HG03159 (cell line): ENCODE results near the gene KANSL1L.

ENCODE experiments used
- ATAC-seq: cut with Tn5 transposase; IDR thresholded peaks from one replicate; pipeline ENCODE4 v1.9.1; 2021; ENCODE audit warnings: mild to moderate bottlenecking, moderate library complexity; ENCODE audit not compliant: unreplicated experiment

The KANSL1L gene

GRCh38 chr2:210072922-210073509 lies 98.2 kb downstream of the KANSL1L start:
- ATAC-seq, result peak; percentile 83

GRCh38 chr2:210072493-210072892 lies 98.7 kb downstream of the KANSL1L start:
- ATAC-seq, result peak; percentile 13

GRCh38 chr2:210063306-210063705 lies 107.9 kb downstream of the KANSL1L start:
- ATAC-seq, result no peak

DNA sequence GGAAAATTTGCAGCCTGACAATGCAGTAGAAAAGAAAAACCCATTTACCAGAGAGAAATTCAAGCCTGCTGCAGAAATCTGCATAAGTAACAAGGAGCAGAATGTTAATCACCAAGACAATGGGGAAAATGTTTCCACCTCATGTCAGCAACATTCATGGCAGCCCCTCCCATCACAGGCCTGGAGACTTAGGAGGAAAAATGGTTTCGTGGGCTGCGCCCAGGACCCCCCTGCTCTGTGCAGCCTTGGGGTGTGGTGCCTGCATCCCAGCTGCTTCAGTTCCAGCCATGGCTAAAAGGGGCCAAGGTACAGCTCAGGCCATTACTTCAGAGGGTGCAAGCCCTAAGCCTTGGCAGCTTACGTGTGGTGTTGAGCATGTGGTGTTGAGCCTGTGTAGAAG lies 115.4 kb downstream of the KANSL1L start:
- no peak for ATAC-seq

DNA sequence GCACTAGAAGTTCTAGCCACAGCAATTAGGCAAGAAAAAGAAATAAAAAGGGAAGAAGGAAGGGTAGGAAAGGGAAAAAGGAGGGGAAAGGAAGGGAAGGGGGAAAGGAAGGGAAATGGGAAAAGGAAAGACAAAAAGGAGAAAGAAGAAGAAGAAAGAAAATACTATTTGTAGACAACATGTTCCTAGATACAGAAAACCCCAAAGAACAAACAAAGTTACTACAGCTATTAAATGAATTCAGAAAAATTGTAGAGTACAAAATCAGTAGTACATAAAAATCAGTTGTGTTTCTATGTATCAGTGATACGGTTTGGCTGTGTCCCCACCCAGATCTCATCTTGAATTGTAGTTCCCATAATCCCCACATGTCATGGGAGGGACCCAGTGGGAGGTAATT lies 116.5 kb downstream of the KANSL1L start:
- ATAC-seq, result no peak

DNA sequence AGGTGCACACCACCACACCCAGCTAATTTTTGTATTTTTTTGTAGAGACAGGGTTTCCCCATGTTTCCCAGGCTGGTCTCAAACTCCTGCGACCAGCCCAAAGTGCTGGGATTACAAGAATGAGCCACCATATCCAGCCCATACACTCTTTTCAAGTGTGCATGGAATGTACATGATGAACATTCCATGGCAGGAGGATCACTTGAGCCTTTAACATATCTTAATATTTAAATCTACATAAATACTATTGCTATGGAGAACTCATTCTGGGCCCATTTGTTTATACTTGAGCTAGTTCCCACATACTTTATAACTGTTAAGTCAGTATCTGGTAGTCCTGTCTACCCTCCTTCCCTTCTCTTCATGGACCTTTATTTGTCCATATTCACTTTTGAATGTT lies 120.3 kb downstream of the KANSL1L start:
- no peak for ATAC-seq

- no peak for ATAC-seq
Observed at GRCh38 chr2:210049831-210050230, 121.4 kb downstream of the KANSL1L start.

- ATAC-seq, result no peak
Observed at GRCh38 chr2:210046851-210047500, 124.2 kb downstream of the KANSL1L start.

GRCh38 chr2:210038078-210038477 lies 133.1 kb downstream of the KANSL1L start:
- no peak for ATAC-seq

DNA sequence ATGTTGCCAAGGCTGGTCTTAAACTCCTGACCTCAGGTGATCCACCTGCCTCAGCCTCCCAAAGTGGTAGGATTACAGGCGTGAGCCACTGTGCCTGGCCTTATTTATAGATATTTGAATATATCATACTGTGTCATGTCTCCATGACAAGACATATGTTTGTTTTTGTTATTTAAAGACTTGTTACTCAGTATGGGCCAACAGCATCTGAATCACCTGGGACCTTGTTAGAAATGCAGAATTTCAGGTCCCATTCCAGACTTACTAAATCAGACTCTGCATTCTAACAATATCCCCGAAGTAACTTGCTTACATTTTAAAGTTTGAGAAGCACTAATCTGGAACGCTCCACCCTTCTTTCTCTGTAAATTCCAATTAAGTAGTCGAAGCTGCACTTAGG lies 135.5 kb downstream of the KANSL1L start:
- ATAC-seq, result no peak

DNA sequence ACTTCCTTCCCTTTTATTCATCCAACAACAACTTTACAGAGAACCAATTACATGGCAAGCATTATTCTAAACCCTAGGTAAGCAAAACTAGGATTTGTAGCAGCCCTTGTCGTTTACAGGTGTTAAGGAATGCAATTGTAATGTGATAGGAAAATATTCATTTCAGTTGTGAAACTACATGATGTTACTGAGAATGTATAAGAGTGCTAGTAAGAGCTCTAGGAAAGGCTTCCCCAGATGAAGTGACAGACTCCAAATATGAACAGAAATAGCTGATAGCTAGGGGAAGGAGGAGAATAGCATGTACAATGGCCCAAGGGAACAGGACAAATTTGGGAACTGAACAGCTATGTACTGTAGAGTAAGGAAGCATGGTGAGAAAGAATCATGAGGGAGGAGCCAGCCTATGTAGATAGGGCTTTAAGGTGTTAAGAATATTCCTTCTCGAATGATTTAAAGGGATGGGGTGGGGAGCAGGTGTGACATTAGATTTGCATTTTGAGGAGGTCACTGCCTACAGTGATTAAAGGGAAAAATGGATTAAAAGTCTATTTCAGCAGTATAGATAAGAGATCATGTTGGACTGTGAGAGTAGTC lies 137.0 kb downstream of the KANSL1L start:
- ATAC-seq, result no peak

- ATAC-seq, result no peak
Observed at GRCh38 chr2:210028178-210028577, 143.0 kb downstream of the KANSL1L start.

DNA sequence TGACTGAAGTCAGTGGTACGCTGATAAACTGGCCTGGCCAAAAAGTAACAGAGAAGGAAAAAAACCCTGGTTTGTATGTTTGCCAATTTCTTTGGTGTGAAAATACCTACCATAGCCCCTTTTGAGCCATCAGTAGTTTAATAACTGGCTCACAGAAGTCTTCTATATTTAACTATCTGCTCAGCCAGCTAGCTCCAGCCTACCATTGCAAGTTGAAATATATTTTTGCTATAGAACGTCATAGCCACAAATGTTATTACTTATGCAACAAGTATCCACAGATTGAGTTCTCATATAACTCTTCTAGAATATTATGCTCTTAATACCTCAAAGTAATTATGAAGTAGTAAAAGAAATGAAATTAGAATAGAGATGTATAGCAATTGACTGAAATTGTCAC lies 143.6 kb downstream of the KANSL1L start:
- no peak for ATAC-seq

GRCh38 chr2:210022824-210023223 lies 148.4 kb downstream of the KANSL1L start:
- ATAC-seq, result no peak

DNA sequence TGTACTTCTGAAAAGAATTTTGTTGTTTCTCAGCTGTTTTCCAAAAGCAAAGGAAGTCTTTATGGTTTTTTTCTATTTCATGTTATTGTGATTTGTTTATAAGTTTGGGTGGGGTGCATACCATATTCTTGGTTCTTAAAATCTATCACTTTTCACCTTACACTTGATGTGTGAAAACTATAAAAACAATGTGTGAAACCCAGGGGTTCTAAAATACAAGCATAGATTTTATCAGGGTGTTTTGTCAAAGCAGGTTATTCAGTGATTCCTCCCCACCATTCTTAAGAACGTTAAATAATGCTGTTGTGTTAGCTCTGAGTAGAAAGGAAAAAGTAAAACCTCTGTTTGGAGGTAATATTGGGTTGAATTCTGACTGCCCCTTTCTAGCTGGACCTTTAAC lies 151.1 kb downstream of the KANSL1L start:
- ATAC-seq, result no peak

DNA sequence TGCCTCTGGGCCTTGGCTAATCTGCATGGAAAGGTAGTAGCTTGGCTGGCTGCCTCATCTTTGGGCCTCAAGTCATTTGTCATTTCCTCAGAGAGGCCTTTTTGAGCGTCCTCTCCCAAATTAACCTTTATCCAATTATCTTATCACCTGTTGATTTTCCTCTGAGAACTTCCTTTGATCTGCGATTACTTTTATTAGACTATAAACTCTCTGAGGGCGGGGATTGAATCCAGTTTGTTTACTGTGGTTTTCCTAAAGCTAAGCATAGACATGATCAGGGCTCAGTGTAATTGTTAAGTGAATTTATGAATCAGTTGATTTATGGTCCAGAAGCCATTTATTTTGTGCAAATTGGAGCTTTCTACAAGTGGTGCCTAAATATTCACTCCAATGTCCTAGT lies 161.3 kb downstream of the KANSL1L start:
- no peak for ATAC-seq

GRCh38 chr2:210009126-210009525 lies 162.1 kb downstream of the KANSL1L start:
- ATAC-seq, result no peak

- no peak for ATAC-seq
Observed at GRCh38 chr2:210007895-210008294, 163.3 kb downstream of the KANSL1L start.

DNA sequence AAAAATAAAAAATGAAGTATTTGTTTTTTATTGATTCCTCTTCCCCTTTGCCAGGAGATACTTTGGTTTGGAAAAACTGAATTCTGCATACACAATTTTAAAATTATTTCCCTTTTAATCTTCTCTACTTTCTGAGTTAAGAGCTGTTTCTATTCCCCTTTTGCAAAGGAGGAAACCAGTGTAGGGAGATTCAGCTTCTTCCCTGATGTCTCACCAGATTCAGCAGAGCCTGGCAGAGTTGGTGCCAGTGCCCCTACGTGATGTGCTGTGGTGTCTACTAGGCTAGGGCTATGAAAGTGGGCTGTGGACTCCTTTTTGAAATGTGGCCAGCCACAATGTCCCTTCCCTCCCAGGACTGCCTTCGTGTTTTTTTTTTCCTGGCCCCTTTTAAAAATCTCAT lies 166.3 kb downstream of the KANSL1L start:
- no peak for ATAC-seq

GRCh38 chr2:210003359-210003758 lies 167.8 kb downstream of the KANSL1L start:
- no peak for ATAC-seq

DNA sequence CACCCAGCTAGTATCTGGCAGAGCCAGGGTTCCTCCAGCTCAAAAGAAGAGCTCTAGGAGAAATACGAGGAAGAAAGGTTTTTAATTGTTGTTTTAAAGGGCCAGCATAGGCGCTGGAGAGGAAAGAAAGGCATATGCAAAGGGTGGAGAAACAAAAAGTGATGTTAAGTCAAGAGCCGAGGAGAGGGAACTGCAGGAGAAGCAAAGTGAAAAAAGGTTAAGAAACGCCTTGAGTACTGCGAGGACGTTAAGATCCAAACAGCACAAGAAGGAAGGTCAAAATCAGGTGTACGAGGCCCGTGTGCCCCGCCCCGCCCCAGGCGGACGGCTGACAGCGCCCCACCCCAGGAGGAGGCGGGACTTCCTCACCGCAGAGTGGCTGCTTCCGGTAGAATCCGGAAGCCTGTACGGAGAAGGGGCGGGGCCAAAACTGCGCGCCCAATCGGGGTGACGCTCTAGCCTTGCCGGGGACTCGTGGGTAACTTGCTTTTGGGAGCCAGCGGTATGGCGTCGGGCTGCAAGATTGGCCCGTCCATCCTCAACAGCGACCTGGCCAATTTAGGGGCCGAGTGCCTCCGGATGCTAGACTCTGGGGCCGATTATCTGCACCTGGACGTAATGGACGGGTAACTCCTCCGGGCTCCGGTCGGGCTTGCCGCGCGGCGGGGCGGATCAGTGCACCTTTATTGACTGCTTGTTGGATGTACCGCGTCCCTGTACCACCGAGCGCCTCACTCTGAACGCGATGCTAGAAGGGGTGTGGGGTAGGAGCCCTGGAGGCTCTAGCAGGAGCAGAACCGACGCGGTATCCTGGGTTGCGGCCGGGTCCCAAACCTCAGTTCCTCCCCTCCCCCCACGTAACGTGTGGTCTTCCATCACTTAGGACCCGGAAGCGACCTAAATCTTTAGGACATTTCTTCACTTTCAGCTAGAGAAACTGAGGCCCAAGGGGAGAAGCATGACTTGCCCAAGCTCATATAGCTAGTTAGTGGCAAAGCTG lies 168.8 kb downstream of the KANSL1L start, which contains the start of gene RPE:
Gene RPE (plus strand): TSS at position 481 of the 1,000 bp plus-strand sequence. CDS start 24 bp downstream, at position 505.
- peak; percentile 99 for ATAC-seq
